Activated CD4-positive, alpha-beta T cell treated with anti-CD3 and anti-CD28 coated beads, Interleukin-2, amount 10 ng/mL, durations not matched to agents 7 days and 5 days (primary cell): ENCODE results near the gene TNFSF12. TPM values are rescaled to one million over a fixed set of nuclear protein-coding genes. Genes with fewer than 3 reads are reported as not detected.

Experiments
- CTCF ChIA-PET: fragments of 350-600 bp; sonication (Branson Sonifier 250); formaldehyde crosslinking; loops from one replicate; lab custom pipeline; 2021; ENCODE audit warnings: antibody characterized with exemption; lab: Charles Lee
- POLR2A ChIA-PET: fragments of 350-600 bp; sonication (Branson Sonifier 250); formaldehyde crosslinking; loops from one replicate; lab custom pipeline; 2021; ENCODE audit warnings: antibody characterized with exemption; lab: Charles Lee
- DNase-seq: peaks from one replicate; pipeline ENCODE4 v3.0.0-alpha.2; 2020
- H3K27ac Mint-ChIP-seq: one replicate; pipeline ENCODE4 v1.8.0; 2021; ENCODE audit warnings: mild to moderate bottlenecking, moderate library complexity, mixed read lengths
- H3K27me3 Mint-ChIP-seq: one replicate; pipeline ENCODE4 v1.8.0; 2021; ENCODE audit warnings: mixed read lengths
- H3K36me3 Mint-ChIP-seq: one replicate; pipeline ENCODE4 v1.8.0; 2021; ENCODE audit warnings: low read depth, mixed read lengths
- H3K4me1 Mint-ChIP-seq: one replicate; pipeline ENCODE4 v1.8.0; 2021; ENCODE audit warnings: mixed read lengths
- H3K4me3 Mint-ChIP-seq: one replicate; pipeline ENCODE4 v1.8.0; 2021; ENCODE audit warnings: mild to moderate bottlenecking, moderate library complexity, mixed read lengths
- H3K9me3 Mint-ChIP-seq: one replicate; pipeline ENCODE4 v1.8.0; 2021; ENCODE audit warnings: mixed read lengths
- total RNA-seq, 2 experiments: library from RNA; stranded (reverse); gene quantifications; one replicate each; pipeline ENCODE4 v1.2.3, GENCODE V29; 2021

TNFSF12 gene
- total RNA-seq, result 10 to 100 TPM; 79.6 to 82.5 TPM

GRCh38 chr17:7548585-7549400 is at the start of gene TNFSF12:
Gene TNFSF12, plus strand, starts transcription at chr17:7549058. Its CDS starts 96 bp downstream, at chr17:7549154.
- Mint-ChIP-seq H3K27ac (peak within 1 kb of the TSS; percentile 90), H3K9me3 (no peaks in the 10 kb centered on the region), H3K36me3 (peaks cover 32% of the 10 kb centered on the region), H3K27me3 (peaks cover 2% of the 10 kb centered on the region), H3K4me1 (peaks cover 55% of the 10 kb centered on the region), H3K4me3 (peak within 1 kb of the TSS; percentile 86)
- POLR2A ChIA-PET, result no interaction called here
- CTCF ChIA-PET, result interaction anchor here (1.2 to 6.0 kb wide), 5 partner anchors 10 to 255 kb away, joined by 3 to 38 read pairs (median 4); partner anchors contain the start of genes SENP3 and TNFSF13
- peak; percentile 69 for DNase-seq

GRCh38 chr17:7499161-7499560 is 49.7 kb upstream of the TNFSF12 start:
- no peaks in the 10 kb centered on the region for H3K27me3 Mint-ChIP-seq
- peaks cover 4% of the 10 kb centered on the region for H3K4me1 Mint-ChIP-seq
- CTCF ChIA-PET, result interaction anchor here (1.5 kb wide), 1 partner anchor 62 kb away, joined by 3 read pairs; no protein-coding TSS in a partner anchor
- no peaks in the 10 kb centered on the region for H3K9me3 Mint-ChIP-seq
- POLR2A ChIA-PET, result no interaction called here
- H3K36me3 Mint-ChIP-seq, result peaks cover 78% of the 10 kb centered on the region
- H3K4me3 Mint-ChIP-seq, result no peak overlapping the region
- H3K27ac Mint-ChIP-seq, result no peak overlapping the region
- DNase-seq, result no peak

GRCh38 chr17:7501729-7502128 is 47.1 kb upstream of the TNFSF12 start:
- CTCF ChIA-PET, result interaction anchor here (1.7 kb wide), 1 partner anchor 12 kb away, joined by 6 read pairs; no protein-coding TSS in a partner anchor
- POLR2A ChIA-PET, result no interaction called here
- DNase-seq, result no peak
- Mint-ChIP-seq H3K4me1 (no peaks in the 10 kb centered on the region), H3K36me3 (peaks cover 76% of the 10 kb centered on the region), H3K4me3 (no peak overlapping the region), H3K27ac (no peak overlapping the region), H3K9me3 (no peaks in the 10 kb centered on the region), H3K27me3 (no peaks in the 10 kb centered on the region)

- Mint-ChIP-seq H3K27me3 (no peaks in the 10 kb centered on the region), H3K27ac (no peak overlapping the region), H3K9me3 (no peaks in the 10 kb centered on the region), H3K36me3 (peaks cover 73% of the 10 kb centered on the region), H3K4me3 (no peak overlapping the region), H3K4me1 (no peaks in the 10 kb centered on the region)
- POLR2A ChIA-PET, result no interaction called here
- CTCF ChIA-PET, result interaction anchor here (1.7 kb wide), 1 partner anchor 11 kb away, joined by 6 read pairs; no protein-coding TSS in a partner anchor
- no peak for DNase-seq
These were observed 46.5 kb upstream of the TNFSF12 start for GRCh38 chr17:7502171-7502847.

GRCh38 chr17:7502987-7503386 is 45.9 kb upstream of the TNFSF12 start:
- peaks cover 72% of the 10 kb centered on the region for H3K36me3 Mint-ChIP-seq
- DNase-seq, result peak; percentile 28
- H3K4me3 Mint-ChIP-seq, result no peak overlapping the region
- no peaks in the 10 kb centered on the region for H3K27me3 Mint-ChIP-seq
- H3K9me3 Mint-ChIP-seq, result no peaks in the 10 kb centered on the region
- no peaks in the 10 kb centered on the region for H3K4me1 Mint-ChIP-seq
- H3K27ac Mint-ChIP-seq, result no peak overlapping the region
- ChIA-PET CTCF (interaction anchor here (1.7 kb wide), 1 partner anchor 10 kb away, joined by 6 read pairs; no protein-coding TSS in a partner anchor), POLR2A (no interaction called here)

GRCh38 chr17:7503521-7503920 is 45.3 kb upstream of the TNFSF12 start:
- no peak overlapping the region for H3K27ac Mint-ChIP-seq
- CTCF ChIA-PET, result interaction anchor here (1.3 to 1.8 kb wide), 2 partner anchors 57 to 147 kb away, joined by 3 to 8 read pairs; no protein-coding TSS in a partner anchor

GRCh38 chr17:7508145-7508544 is 40.7 kb upstream of the TNFSF12 start:
- Mint-ChIP-seq H3K27me3 (no peaks in the 10 kb centered on the region), H3K4me1 (no peaks in the 10 kb centered on the region), H3K4me3 (no peak overlapping the region), H3K27ac (no peak overlapping the region), H3K36me3 (peaks cover 70% of the 10 kb centered on the region), H3K9me3 (no peaks in the 10 kb centered on the region)
- no peak for DNase-seq
- POLR2A ChIA-PET, result no interaction called here
- CTCF ChIA-PET, result interaction anchor here (0.9 to 2.7 kb wide), 3 partner anchors 12 to 64 kb away, joined by 3 to 17 read pairs (median 4); partner anchors contain the start of gene SENP3

More at GRCh38 chr17:7503521-7503920, 45.3 kb upstream of the TNFSF12 start:
- Mint-ChIP-seq H3K27me3 (no peaks in the 10 kb centered on the region), H3K9me3 (no peaks in the 10 kb centered on the region), H3K4me1 (no peaks in the 10 kb centered on the region), H3K4me3 (no peak overlapping the region), H3K36me3 (peaks cover 74% of the 10 kb centered on the region)
- DNase-seq, result no peak
- POLR2A ChIA-PET, result no interaction called here

GRCh38 chr17:7508846-7509245 is 40.0 kb upstream of the TNFSF12 start:
- peaks cover 70% of the 10 kb centered on the region for H3K36me3 Mint-ChIP-seq
- H3K4me1 Mint-ChIP-seq, result no peaks in the 10 kb centered on the region
- no peak for DNase-seq
- no peak overlapping the region for H3K4me3 Mint-ChIP-seq
- H3K27ac Mint-ChIP-seq, result no peak overlapping the region
- CTCF ChIA-PET, result interaction anchor here (1.5 to 2.7 kb wide), 2 partner anchors 52 to 65 kb away, joined by 3 to 17 read pairs; partner anchors contain the start of gene SENP3
- POLR2A ChIA-PET, result no interaction called here
- no peaks in the 10 kb centered on the region for H3K9me3 Mint-ChIP-seq
- H3K27me3 Mint-ChIP-seq, result no peaks in the 10 kb centered on the region

- CTCF ChIA-PET, result interaction anchor here (2.7 kb wide), 1 partner anchor 51 kb away, joined by 17 read pairs; the partner anchor contains the start of gene SENP3
- H3K27ac Mint-ChIP-seq, result no peak overlapping the region
These were observed 38.9 kb upstream of the TNFSF12 start for GRCh38 chr17:7509937-7510336.

GRCh38 chr17:7511108-7511507 is 37.8 kb upstream of the TNFSF12 start:
- no peak overlapping the region for H3K4me3 Mint-ChIP-seq
- POLR2A ChIA-PET, result interaction anchor here (0.7 kb wide), 1 partner anchor 272 kb away, joined by 3 read pairs; the partner anchor contains the start of gene PHF23
- CTCF ChIA-PET, result no interaction called here
- no peaks in the 10 kb centered on the region for H3K9me3 Mint-ChIP-seq
- peaks cover 65% of the 10 kb centered on the region for H3K36me3 Mint-ChIP-seq
- no peak overlapping the region for H3K27ac Mint-ChIP-seq
- no peaks in the 10 kb centered on the region for H3K27me3 Mint-ChIP-seq
- H3K4me1 Mint-ChIP-seq, result peaks cover 4% of the 10 kb centered on the region
- DNase-seq, result no peak

More at GRCh38 chr17:7509937-7510336, 38.9 kb upstream of the TNFSF12 start:
- no peak for DNase-seq
- H3K9me3 Mint-ChIP-seq, result no peaks in the 10 kb centered on the region
- no peak overlapping the region for H3K4me3 Mint-ChIP-seq
- H3K27me3 Mint-ChIP-seq, result no peaks in the 10 kb centered on the region
- H3K36me3 Mint-ChIP-seq, result peaks cover 71% of the 10 kb centered on the region
- POLR2A ChIA-PET, result no interaction called here
- H3K4me1 Mint-ChIP-seq, result peaks cover 4% of the 10 kb centered on the region

GRCh38 chr17:7512105-7512504 is 36.8 kb upstream of the TNFSF12 start:
- DNase-seq, result no peak
- ChIA-PET CTCF (interaction anchor here (0.6 to 0.7 kb wide), 2 partner anchors 31 to 117 kb away, joined by 3 read pairs; no protein-coding TSS in a partner anchor), POLR2A (no interaction called here)
- no peak overlapping the region for H3K27ac Mint-ChIP-seq
- H3K4me3 Mint-ChIP-seq, result no peak overlapping the region
- H3K9me3 Mint-ChIP-seq, result no peaks in the 10 kb centered on the region
- H3K36me3 Mint-ChIP-seq, result peaks cover 58% of the 10 kb centered on the region
- no peaks in the 10 kb centered on the region for H3K27me3 Mint-ChIP-seq
- H3K4me1 Mint-ChIP-seq, result peaks cover 4% of the 10 kb centered on the region

GRCh38 chr17:7512824-7513540 is 35.9 kb upstream of the TNFSF12 start:
- Mint-ChIP-seq H3K36me3 (peaks cover 55% of the 10 kb centered on the region), H3K27ac (peak overlapping the region; percentile 33), H3K4me1 (peaks cover 4% of the 10 kb centered on the region), H3K9me3 (no peaks in the 10 kb centered on the region), H3K4me3 (no peak overlapping the region), H3K27me3 (no peaks in the 10 kb centered on the region)
- CTCF ChIA-PET, result interaction anchor here (0.7 to 4.1 kb wide), 8 partner anchors 10 to 76 kb away, joined by 3 to 38 read pairs (median 6); partner anchors contain the start of genes SENP3 and SOX15
- POLR2A ChIA-PET, result interaction anchor here (0.6 kb wide), 1 partner anchor 36 kb away, joined by 3 read pairs; no protein-coding TSS in a partner anchor
- DNase-seq, result no peak
